GM12892 (cell line): Measurements from ENCODE around the gene ACAA1.
"Not testable (repeated sequence)": the region's sequence is repeated elsewhere in the genome, so short reads cannot be mapped to it uniquely, and the experiment has no call there.

Experiments
- DNase-seq: peaks from one replicate; pipeline ENCODE4 v3.0.0; 2011; ENCODE audit not compliant: insufficient read length
- FAIRE-seq: peaks from 2 replicates; lab custom pipeline; 2011; peaks lifted over from hg19 to GRCh38; lab: Jason Lieb, UNC
- POLR2A ChIP-seq: IDR thresholded peaks from 2 replicates; pipeline ENCODE4 v1.6.1; 2011; ENCODE audit warnings: low read depth, low read length, control low read depth
- POLR2AphosphoS5 ChIP-seq: IDR thresholded peaks from 2 replicates; pipeline ENCODE4 v1.6.1; 2011; ENCODE audit warnings: low read depth, low read length, control low read depth
- TAF1 ChIP-seq: IDR thresholded peaks from 2 replicates; pipeline ENCODE4 v1.6.1; 2011; ENCODE audit warnings: low read depth, mild to moderate bottlenecking, control low read depth, low read length, borderline replicate concordance

ACAA1 gene

DNA sequence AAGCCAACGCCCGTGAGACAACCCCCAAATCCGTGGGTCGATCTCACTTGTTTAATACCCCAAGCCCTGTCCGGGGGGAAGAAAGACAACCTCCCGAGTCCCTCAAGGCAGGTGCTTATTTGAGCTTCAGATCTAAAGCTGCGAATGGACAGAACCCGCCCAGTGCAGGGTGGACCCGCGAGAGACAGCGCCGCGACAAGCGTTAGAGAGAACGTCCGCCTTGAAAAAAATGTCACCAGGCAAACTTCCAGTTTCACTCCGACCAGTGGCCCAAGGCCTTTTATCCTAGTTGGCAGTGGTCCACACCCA lies 27.7 kb upstream of the ACAA1 start:
- no peak for DNase-seq
- TF ChIP-seq POLR2A = no peak
- TF ChIP-seq TAF1 = no peak
- no peak for TF ChIP-seq POLR2AphosphoS5

DNA sequence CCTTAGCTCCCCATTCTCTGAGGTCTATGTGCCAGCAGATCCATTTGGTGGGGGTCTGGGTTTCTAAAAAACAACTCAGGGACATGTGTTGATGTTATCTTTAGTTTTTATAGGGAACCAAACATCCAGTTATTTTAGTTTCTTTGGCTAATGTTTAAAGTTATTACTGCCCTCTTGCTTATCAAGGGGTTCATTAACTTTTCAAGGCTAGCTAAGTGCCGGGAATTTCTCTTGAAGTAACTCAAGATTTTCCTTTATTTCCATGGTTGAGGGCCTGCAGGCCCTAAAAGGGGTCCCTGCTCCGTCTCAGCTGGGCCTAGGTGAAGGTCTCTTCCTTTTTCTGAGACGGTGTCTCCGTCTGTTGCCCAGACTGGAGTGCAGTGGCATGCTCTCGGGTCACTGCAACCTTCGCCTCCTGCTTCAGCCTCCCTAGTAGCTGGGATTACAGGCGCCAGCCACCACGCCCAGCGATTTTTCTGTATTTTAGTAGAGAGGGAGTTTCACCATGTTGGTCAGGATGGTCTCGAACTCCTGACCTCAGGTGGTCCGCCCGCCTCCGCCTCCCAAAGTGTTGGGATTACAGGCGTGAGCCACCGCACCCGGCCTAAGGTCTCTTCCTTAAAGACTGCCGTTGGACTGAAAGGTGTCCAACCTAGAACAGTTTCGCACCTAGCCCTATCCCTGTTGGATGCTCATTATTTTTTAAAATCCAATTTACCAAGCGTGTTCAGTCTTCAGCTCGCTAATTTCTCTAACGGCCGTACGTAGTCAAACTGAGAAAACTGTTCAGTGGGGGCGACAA lies 27.1 kb upstream of the ACAA1 start:
- no peak for TF ChIP-seq POLR2AphosphoS5
- no peak for TF ChIP-seq TAF1
- no peak for TF ChIP-seq POLR2A
- FAIRE-seq (no peak), DNase-seq (no peak)

More for the DNA sequence above, 27.7 kb upstream of the ACAA1 start:
- FAIRE-seq = no peak

DNA sequence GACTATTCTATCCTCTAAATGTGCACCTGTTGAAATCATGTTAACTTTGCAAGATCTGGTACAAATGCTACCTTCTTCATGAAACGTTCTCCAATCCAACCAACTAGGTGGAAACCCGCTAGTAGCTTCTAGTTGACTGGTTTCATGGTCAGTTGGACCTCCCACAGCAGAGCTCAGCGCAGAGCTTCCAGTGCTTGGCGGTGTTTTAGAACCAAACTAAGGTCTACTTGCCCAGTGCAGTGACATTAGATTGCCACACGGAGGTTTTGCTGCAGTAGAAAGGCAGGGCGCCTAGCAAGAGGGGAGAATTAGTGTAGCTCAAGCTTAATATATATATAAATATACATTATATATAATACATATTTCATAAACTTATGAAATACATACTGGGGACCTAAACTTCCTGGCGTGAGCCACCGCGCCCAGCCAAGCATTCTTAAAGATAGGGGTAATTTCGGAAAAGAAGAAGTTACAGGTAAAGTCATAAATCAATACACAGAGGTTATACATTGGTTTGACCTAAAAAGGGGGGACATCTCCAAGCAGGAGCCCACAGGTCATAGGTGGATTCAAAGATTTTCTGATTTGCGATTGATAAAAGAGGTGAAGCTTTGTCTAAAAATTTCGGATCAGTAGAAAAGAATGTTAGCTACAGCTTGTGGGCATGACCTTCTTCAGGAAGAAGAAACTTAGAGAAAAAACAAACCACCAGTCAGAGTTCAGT lies 26.4 kb upstream of the ACAA1 start:
- no peak for DNase-seq
- TF ChIP-seq POLR2AphosphoS5 = no peak
- TF ChIP-seq TAF1 = no peak
- no peak for TF ChIP-seq POLR2A
- FAIRE-seq = no peak

DNA sequence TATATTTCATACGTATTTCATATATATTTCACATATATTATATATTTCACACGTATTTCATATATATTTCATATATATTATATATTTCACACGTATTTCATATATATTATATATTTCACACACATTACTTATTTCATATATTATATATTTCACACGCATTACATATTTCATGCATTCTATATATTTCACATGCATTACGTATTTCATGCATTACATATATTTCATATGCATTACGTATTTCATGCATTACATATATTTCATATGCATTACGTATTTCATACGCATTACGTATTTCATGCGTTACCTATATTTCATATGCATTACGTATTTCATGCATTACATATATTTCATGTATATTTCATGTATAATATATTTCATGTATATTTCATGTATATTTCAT lies 23.8 kb upstream of the ACAA1 start:
- DNase-seq, FAIRE-seq: not testable (repeated sequence)

DNA sequence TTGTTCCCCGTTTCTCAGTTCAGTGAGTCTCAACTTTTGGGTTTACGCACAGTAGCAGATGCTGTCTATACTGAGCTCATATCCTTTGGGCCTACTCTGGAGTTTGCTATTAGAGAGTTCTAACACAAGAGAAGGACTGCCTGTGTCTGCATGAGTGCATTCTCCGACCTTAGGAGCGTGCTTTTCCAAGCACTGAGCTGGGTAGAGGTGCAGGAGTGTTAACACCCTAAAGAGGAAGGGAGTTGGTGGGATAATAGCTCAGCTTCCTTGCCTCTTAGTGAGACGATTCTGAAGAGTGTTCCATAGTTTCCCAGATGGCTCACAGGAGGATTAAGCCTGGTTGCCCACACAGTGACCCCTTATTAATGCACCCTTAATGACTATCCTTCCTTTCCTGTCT lies 21.5 kb upstream of the ACAA1 start:
- DNase-seq (no peak), FAIRE-seq (peak; percentile 21)
- TF ChIP-seq POLR2AphosphoS5 = no peak
- TF ChIP-seq POLR2A = no peak
- TF ChIP-seq TAF1 = no peak

DNA sequence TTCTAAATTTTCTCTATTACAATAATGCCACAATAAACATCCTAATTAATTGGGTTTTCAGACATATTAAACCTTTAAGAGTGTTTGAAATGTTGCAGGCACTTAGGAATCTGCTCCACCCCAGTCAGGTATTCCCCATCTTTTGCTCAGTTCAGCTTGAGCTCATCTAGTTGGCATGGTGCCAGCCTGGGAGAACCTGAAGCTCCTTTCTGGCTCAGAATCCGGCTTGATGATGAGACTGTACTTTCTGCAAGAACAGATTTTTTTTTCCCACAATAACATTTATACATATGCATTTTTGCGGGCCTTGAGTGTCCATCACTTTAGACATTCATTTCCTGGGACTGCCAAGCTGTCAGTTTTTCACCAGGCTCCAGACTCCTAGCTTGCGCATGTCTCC lies 20.7 kb upstream of the ACAA1 start:
- FAIRE-seq (no peak), DNase-seq (no peak)
- TF ChIP-seq POLR2A = no peak
- no peak for TF ChIP-seq TAF1
- no peak for TF ChIP-seq POLR2AphosphoS5

DNA sequence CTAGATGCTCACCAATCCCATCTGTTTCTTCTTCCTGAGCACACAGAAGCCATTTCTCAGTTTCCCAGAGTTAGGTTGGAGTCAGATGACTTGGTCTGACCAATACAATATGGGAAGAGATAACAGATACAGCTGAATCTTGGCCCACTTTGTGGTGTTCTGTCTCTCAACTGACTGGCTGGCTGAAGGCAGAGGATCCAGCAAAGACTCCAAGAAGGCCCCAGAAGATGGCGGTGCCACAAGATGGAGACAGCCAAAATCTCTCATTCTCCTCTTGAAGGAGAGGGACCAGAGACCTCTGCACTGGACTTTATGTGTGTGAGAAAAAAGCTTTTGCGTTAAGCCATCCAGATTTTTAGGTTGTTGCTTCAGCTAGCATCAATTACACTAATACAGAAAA lies 20.2 kb upstream of the ACAA1 start:
- no peak for DNase-seq
- TF ChIP-seq POLR2A (no peak), POLR2AphosphoS5 (no peak), TAF1 (no peak)
- no peak for FAIRE-seq

DNA sequence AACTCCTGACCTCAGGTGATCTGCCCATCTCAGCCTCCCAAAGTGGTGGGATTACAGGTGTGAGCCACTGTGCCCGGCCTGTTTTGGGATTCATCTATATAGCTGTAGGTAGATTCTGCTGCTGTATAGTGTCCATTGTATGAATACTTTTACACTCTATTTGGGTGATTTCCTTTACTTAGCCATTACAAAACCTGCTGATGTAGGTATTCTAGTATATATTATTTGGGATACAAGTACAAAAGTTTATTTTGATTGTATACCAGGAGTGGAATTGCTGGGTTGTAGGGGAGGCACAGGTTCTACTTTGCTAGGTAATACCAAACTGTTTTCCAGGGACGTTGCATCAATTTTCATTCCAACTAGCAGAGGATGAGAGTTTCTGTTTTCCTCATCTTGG lies 18.9 kb upstream of the ACAA1 start:
- DNase-seq (no peak), FAIRE-seq (no peak)
- TF ChIP-seq POLR2A (no peak), TAF1 (no peak), POLR2AphosphoS5 (no peak)

DNA sequence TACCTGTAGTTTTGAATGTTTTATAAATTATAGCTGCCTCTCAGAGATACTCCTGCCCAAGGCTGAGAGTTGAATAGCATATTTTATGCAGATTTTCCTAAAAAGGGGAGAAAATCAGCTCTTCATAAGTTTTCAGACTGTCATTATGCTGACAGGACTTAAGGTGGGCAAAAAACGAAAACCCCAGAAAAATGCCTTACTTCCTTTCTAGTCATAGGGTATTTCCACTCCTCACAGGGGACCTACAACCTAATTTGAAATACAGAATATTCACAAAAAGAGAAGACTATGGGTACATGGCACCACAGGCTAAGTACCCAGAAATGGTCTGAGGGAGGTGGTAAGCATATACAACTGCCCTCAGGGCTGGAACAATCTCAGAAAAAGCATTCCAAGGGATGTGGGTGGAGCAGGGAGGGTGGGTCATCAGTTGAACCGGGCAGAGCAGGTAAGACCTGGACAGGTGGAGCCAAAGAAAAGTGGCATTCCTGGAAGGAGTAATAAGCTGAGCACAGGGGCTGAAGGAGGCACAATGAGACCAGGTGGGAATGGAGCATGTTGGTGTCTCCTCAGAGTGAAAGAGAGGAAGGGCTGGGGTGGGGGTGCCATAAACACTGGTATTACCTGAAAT lies 17.8 kb upstream of the ACAA1 start:
- DNase-seq = no peak
- peak; percentile 17 for FAIRE-seq
- TF ChIP-seq TAF1 (no peak), POLR2AphosphoS5 (no peak)

DNA sequence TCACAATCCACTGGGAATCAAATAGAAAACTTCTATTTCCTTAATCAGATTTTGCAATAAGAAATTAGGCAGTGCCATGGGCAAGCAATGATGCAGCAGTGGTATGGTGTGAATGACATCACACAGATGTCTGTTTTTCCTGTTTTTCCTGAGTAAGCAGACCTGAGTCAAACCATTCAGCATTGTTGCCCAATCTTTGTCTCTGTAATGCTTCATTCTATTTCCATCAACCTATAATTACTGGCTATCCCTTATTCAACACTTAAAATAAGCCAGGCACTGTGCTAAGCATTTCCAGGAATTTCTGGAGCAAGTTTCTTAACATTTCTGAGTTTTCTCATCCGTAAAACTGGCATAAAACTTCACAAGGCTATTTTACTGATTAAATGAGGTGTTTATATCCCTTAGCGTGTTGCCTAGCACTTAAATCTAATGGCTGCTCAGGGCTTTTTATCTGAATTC lies 17.1 kb upstream of the ACAA1 start:
- TF ChIP-seq POLR2AphosphoS5 (no peak), POLR2A (no peak), TAF1 (no peak)
- no peak for FAIRE-seq
- DNase-seq = no peak

DNA sequence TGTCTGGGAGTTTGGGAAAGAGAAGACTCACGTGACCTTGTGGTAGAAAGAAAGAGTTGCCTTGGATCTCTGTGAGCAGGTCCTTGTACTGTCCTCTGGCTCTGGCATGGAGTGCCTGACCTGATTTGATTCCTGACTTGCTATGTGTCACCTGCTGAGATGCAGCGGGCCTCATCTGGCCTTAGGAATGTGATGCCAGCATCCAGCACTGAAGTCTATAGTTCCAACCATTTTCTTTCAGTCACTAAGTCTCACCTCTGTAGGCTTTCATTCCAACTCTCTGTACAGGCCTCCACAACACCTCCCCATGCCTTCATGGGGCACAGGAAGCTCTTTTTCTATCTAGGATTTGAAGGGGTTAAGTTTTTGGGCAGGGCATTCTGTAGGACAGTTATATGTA lies 16.3 kb upstream of the ACAA1 start:
- TF ChIP-seq TAF1 (no peak), POLR2AphosphoS5 (no peak), POLR2A (no peak)
- no peak for DNase-seq
- no peak for FAIRE-seq

DNA sequence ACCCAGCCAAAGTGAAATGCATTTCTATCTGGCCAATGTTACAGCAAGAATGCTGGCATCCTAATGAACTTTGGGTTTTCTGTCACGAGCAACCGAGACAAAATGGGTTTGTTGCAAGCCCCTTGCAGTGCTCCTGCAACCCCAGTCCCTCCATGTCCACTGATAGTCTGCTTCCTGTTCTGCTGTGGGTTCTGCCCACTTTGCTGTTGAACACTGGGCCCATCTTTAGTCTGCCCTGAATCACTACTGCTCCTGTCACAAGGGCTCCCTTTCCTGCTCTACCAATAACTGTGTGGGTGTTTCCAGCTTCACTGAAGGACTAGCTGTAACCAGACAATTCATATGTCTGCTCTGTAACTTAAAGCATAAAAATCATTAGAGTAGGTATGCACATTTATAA lies 15.7 kb upstream of the ACAA1 start:
- no peak for FAIRE-seq
- TF ChIP-seq POLR2A = no peak
- no peak for TF ChIP-seq TAF1
- TF ChIP-seq POLR2AphosphoS5 = no peak
- no peak for DNase-seq
